NCI-H226 (cell line): ENCODE data around the gene LAPTM5.

Experiments used
- DNase-seq: peaks from one replicate; pipeline ENCODE4 v3.0.0-alpha.2; 2015

LAPTM5 gene

DNA sequence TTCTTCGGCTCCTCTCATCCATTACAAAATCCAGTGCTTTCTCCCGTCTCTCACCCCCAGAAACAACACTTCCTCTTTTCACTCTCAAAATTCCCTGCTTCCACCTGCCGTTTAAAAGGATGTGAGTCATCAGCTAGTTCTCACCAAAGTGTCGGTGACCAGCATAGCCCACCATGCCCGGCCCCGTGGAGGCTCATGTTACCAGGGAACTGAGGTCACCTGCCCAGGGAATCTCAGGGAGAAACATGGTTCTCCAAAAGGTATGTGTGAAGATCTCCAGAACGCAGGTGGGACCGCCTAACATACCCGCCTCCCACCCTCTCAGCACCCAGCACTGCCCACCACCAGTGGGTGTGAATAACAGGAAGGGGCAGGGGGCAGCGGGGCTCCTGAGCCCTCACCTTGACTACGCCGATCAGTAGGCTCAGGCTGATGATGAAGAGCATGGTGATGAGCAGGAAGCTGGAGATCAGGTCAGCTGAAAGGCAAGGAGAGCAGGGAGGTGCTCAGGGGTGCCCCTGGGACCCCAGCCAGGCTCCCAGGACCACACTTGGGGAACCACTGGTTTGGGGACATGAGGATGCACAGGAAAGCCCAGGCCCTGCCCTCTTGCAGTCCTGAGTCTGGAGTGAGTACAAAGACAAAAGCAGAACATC, 16.2 kb downstream of the LAPTM5 start:
- no peak for DNase-seq

DNA sequence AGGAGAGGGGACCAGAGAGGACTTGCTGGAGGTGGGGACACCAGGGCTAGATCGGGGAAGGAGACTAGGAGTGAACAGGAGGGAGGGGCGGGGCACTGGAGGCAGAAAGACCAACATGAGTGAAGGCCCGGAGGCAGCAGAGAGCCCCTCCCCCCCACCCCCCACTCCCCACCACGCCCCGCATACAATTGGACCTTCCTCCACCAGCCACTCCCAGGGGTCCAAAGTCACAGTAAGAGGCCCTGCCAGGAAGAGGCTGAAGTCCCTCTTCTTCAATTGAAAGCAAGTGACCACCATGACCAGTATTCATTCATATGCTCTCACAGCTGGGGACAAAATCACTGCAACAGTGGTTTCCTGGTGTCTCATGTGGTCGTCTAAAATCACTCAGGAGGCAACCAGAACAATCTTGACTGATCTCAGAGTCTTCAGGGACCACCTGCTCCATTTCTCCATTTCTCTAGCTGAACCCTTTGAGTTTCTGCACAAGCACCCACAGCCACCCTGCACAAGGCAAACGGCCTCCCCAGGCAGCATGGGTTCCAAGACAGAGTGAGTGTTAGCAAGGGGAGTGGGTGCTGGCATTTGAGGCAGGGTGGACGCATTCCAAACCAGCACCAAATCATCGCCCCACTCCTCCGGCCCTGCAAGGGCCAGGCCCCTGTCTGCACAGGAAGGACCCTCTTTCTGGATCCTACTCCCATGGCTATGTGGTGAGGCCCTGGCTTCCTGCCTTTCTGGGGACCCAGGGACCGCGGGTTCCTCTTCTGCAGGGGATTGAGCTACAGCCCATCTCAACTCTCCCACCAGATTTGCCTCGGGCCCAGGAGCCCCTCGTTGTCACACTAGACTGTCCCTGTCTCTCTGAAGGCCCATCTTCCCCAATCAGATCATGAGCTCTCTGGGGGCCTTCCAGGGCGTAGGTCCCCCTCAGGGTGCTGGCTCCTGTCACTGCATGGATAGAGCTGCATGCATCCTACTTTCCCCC, 17.0 kb downstream of the LAPTM5 start:
- no peak for DNase-seq

DNA sequence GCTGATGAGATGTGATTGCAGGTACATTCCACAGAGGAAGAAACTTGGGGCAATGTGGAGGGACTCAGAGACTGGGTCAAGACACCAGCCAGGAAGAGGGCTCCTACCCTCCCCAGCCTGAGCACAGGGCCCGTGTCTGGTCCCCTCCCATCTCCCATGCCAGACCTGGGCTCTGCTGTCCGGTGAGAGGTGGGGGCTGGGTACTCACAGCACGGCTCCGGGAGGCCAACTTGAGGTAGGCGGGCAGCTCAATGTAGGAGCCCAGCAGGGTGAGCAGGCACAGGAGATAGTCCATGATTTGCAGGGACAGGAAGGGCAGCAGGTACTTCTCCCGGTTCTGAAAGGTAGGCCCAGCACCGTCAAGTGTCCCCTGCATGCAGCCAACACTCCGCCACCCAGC, 18.0 kb downstream of the LAPTM5 start:
- no peak for DNase-seq

DNA sequence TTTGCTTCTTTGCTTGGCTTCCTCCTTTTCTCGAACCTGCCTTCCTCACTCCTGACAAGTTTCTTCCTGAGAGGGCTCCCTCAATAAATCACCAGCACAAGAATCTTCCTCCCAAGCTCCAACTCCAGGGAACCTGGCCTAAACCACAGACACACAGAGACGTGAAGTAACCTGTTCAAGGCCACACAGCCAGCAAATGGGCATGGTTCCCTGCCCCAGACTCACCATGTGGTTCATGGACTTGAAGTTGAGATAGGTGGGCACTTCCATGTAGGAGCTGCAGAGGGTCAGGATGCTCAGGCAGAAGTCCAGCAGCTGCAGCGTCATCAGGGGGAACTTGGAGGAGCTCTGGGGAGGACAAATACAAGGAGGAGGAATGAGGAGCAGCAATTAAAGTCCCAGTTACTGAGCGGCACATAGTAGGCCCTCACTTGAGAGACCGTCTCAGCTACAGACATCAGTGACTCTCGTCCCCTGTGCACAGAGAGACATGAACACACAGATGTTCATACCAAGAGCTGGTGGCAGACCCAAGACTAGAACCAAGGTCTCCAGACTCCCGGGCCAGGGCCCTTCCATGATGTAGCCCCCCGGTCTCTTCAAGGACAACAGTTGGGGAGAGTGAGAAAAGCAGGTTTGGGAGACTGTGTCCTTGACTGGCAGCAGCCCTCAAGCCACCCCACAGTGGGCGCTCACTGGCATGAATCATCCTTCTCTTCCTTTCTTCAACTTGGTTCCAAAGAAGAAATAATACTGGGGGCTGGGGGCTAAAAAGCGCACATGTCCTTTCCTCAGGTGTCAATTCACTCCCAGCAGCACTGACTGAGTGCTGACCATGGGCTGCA, 18.6 kb downstream of the LAPTM5 start:
- DNase-seq, result no peak

DNA sequence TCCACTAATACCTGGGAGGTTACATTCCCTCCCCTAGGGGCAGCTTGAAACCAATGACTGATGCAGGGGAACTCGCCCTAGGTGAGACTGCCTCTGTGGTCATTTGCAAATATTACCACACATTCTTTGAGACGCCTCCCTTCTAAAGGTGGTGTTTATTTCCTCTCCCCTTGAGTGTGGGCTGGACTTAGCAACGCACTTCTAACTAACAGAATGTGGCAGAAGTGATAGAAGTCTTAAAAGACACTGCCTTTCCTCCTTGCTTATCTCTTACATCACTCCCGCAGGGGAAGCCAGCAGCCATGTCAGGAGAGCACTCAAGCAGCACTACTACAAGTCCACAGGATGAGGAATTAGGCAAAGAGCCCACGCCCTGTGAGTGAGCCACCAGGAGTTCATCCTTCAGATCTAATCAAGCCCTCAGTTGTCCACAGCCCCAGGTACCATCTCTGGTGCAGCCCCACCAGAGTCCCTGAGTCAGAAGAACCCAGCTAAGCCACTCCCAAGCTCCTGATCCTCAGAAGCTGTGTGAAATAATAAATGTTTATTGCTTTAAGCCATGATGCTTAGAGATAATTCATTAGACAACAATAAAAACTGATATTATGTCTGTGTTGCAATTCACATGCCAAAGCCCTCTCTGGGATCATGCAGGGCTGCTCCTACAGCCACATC, 19.4 kb downstream of the LAPTM5 start:
- peak; percentile 10 for DNase-seq

DNA sequence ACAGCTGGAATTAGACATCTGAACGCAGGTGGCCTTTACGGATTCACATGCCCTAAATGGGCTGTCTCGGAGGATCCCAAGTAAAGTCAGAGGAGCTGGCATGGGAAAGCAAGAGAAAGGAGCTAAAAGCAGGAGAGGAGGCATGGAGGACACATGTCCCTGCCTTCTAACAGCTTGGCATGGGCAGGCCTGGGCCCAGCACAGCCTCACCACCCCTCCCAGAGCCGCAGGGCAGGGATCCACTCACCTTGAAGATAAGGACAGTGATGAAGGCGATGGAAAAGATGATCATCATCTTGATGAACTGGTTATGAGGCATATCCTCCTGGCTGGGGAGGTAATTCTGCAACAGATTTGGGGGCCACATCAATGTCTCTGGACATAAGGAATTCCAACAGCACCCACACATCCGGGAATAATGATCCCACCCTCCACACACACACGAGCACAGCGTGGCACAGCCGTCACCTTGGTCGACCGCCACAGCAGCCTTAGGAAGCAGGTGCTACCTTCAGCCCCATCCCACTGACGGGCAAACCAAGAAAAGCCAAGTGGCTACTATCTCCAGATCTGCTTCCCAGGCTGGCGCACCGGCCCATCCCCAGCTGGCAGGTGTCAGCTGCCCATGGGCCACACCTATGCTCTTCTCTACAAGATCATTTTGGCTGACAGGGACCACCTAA, 20.1 kb downstream of the LAPTM5 start:
- no peak for DNase-seq

DNA sequence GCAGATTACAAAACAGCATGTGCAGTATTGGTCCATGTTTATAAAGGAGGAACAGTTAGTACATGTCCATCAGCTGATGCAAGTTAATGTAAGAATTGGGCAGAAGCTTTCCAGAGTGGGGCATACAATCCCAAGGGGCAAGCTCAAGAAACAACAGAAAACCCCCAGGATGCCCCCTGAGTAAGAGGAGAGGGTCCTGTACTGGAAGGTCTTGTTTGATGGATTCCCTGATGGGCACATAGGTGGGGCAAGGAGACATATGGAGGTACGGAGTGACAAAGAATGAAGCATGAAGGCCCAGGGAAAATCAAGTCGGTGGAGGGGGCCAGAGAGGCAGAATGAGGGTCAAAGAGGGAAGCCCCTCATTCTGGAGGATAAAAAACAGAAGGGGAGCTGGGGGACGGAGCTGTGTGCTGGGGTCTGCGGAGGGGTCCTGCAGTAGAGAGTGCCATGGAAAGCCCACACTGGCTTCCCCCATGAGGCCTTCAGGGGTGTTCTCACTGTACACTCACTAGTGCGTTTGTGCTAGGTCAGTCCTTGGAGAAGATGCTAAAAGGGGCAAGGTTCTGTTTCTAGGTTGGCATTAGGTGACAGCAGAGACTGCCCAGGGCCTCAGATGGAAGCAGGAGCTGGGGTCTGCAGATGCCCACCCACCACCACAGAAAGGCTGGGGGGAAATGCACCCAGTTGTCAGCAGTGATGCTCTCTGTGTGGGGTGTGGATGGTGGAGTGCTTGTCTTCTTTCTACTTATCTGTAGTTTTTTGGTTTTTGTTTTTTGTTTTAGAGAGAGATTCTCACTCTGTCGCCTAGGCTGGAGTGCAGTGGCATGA, 21.7 kb downstream of the LAPTM5 start:
- no peak for DNase-seq

DNA sequence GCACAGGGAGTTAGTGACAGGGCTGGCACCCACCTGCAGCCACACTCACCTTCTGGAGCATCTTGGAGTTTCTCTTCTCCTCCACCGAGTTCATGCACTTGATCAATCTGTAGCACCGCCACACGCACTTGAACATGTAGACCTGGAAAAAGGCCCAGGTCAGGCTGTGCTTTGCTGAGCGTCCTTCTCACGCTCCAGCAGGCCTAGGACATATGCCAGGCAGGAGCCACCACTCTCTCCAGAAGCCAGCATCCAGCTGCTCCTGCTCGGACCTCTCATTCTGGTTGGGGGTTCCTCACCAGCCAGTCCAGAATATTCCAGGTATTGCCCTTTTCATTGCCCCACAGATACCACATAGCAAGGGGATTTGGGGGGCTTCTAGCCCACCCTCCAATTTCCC, 22.4 kb downstream of the LAPTM5 start:
- no peak for DNase-seq

DNA sequence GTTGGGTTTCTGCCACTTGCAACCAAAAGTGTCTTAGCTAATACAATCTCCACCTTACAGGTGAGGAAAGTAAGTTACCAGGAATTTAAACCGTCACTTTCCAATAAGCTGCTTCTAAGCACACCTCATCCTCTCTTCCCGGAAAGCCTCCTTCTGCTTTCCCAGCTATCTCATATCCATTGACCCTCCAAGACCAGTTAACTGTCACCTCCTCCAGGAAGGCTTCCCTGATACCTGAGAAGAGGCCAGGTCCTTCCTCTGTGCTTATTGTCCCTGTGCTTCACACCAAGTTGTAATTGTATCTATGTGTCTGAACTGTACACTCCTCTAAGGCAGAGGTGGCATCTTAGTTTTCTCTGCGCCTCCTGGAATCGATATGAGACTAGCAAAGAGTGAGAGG, 23.0 kb downstream of the LAPTM5 start:
- DNase-seq, result no peak

DNA sequence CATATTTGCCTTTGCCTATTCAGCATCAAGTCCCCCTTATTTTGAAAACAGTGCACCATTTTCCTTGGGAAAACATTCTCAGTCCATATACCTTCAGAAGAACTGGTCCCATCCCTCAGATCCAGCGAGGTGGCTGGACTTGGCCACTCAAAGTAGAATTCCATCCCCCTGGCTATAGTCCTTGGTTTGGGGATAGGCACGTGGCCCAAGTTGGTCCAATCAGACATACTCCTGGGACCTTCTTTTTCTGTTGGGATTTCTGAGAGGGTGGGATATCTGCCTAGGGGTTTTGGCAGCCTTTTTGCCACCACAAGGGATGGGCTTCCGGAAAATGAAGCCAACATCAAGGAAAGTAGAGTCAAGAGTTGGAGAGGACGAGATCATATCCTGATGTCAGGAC, 23.5 kb downstream of the LAPTM5 start:
- DNase-seq, result no peak

DNA sequence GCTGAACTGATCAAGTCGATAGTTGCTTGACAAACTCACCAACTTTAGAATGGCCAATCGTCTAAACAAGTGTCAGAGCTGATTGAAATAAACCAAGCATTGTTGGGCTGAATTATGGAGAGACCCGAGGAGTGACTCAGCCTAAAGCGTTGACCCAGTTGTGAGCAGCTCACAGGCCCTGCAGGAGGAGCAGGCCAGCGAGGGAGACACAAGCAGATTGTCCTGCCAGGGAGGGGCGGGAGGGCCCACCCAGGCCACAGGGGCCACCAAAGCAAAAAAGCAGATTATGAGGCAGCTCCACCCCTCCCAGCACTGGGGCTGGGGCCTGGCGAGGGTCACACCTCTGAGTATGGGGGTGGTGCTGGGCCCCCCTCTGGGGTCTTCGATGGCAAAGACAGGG, 24.1 kb downstream of the LAPTM5 start:
- no peak for DNase-seq

DNA sequence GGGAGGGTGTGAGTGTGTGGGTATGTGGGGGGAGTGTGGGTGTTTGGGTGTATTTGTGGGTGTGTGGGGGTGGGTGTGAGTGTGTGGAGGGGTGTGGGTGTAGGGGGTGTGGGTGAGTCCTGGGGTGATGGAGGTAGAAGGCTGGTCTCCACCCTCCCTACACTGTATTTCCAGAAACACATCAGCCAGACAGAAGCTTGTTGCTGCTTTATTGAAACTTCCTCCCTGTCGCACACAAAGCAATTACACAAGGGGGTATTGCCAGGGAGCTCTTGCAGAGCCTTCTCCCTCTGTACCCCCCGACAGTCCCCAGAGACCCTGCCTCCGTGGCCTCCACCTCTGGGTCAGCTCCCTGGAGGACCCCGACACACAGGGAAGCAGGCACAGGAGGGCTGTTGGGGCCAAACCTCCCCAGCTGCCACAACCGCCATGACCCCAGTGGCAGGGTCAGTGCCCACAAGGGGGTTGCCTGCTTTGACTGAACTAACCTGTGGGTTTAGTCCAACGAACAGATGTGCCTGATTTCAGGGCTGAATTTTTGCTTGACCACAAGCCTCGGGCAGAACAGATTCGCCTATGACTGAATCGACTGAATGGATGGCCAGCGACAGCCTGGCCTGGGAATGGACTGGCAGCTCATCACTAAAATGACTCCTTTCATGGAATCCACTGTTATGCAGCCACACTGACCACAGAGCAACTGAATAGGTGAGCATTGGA, 25.1 kb downstream of the LAPTM5 start:
- no peak for DNase-seq

DNA sequence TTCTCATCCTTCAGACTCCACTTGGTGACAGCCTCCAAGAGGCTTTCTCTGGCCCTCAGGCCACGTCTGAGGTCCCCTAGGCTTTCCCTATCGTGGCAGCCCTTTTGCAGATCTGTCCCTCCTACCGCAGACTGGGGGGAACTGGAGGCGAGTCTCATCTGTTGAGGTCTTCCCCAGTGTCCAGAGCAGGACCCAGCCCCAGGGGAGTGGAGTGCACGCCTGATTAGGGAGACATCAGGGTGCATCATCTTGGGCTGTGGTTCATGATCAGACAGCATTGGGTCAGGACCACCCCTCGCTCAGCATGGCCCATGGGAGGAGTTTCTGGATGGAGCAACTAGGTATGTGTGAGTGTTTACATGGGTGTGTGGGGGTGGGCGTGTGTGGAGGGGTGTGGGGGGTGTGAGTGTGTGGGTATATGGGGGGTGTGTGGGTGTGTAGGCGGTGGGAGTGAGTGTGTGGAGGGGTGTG, 25.7 kb downstream of the LAPTM5 start:
- DNase-seq, result no peak

DNA sequence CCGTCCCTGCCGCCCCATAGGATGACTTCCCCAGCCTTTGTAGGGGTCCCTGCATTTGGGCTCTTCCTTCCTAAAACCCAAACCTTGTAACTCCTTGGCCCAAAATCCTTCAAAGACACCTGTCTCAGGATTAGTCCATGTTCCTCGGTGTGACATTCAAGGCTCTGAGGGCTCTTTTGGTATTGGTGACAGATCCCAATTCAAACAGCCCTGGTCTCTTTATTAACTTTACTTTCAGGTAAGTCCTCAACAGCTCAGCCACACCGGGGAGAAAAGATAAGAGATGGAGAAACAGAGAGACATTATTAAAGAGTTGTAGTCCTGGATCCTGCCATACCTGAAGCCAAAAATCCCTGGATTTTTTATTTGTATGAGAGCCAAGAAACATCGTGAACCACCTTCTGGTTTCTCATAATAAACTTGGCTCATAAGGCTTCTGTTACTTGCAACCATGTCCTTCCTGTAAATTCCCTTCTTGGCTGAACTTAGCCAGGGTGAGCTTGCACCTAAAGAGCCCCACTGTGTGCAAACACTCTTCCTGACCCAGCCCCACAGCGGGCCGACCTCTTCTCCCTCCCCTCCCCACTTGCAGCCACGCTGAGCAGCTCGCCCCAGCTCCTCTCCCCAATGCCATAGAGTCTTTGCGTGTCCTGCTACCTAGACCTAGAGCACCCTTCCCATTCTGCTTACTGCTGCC, 26.3 kb downstream of the LAPTM5 start:
- DNase-seq, result no peak

DNA sequence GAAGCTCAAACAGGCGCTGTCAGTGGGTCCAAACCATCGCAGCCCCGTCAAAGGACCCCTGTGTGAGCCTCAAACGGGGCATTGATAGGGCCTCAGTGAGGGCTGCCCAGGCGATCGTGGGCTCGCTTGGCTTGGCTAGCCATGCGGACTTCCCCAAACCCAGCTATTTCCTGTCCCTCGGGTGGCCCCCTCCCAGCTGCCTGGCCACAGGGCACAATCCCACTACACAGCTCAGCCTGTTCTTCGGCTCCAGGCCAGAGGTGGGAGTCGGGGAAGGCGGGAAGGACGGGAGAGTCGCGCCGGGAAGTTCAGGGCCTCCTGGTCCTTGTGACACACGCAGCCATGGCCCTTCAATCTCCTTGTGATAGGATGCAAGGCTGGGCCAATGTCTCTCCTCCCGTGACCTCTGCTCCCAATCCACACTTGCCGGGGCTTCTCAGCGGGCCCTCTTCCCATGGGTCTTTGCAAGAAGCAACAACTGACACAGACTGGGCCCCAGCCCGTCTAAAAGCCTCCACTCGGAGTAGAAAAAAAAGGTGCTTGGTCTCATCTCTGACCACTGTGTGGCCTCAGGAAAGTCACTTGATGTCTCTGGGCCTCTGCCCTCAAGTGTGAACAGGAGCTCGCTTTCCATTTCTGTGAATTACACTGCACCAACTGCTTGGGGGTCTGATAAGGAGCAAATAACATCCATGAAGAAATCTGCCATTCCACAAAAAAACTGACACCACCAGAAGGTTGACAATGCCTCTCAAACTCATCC, 27.0 kb downstream of the LAPTM5 start:
- DNase-seq, result no peak

DNA sequence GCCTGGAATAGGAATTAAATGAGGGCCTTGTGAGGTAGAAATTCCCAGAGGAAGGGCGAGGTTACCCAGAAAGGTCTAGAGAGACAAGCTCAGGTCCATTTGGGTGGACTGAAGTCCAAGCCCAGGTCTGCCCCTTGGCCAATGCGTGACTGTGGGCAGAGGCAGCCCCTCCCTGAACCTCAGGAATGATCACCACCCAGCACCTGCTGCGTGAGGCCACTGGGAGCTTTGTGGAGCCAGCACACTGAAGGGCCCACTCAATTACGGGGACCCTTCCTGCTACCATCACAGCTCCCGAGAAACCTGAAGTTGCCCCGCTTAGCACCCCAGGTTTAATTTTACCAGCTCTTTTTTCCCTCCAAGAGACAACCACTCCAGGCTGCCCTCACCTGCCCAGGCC, 27.7 kb downstream of the LAPTM5 start:
- no peak for DNase-seq

DNA sequence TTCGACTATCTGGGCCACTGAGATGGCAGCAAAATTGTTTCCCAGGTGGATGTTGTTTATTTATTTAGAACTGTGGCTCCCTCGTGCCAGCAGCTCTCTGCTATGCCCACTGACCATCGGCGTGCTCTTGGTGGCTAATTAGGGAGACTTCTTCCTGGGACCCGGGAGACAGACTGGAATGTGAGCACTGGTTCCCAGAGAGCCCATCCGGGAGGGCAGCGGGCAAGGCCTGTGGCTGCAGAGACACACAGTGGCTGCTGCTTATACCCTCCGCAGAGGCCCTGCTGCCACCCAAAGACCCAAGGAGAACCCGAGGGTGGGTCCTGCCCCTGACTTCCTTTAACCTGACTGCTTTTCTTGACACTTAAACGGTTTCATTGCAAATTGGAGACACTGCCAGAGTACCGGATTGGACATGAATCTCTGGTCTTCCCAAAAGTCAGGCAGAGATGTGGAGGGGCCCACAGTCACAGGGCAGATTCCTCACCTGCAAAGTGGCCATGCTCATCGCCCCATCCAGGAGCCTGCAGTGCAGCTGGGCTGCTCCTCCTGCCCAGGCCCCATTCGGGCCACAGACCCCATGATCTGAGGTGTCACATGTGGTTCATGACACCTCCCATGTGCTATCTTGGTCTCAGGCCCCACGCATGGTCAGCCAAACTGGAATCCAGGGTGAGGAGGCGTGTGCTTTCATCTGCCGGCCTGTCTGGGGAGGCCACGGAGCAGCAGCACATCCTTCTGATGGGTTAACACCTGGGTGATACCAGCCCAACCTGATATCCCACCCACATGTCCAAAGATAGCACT, 28.5 kb downstream of the LAPTM5 start:
- no peak for DNase-seq

DNA sequence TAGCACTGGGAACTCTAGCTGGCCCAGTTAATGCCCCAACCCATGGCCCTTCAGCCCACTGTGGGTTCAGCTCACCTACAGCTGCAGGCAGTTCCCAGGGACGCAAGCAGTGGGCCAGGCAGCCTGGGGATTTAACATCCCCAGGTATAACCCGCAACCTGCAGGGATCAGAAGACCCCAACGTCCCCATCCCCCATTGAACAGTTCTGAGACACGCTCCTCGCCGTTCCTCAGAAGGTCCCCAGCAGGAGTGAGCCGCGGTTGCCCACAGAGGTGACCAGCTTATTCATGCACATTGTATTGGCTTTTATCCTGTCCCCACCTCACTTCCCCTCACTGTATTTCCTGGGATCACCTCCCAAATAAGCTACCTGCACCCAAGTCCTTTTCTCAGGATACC, 29.2 kb downstream of the LAPTM5 start:
- no peak for DNase-seq
